Skin of body (tissue), 2 donors: ENCODE measurements around the gene GYG2. TPM values are rescaled to one million over a fixed set of nuclear protein-coding genes. Genes with fewer than 3 reads are reported as not detected.
"Not testable (repeated sequence)": the region's sequence is repeated elsewhere in the genome, so short reads cannot be mapped to it uniquely, and the experiment has no call there.

Experiments used
- DNase-seq: peaks from one replicate; lab custom pipeline; 2025; lab: John Stamatoyannopoulos, UW
- total RNA-seq: library from RNA; depleted of rRNA; stranded (reverse); fragments of >200 nt; gene quantifications from one replicate; pipeline ENCODE4 v1.2.3, GENCODE V29; 2014

Gene GYG2
- total RNA-seq, 1 donor from 2014 or later = 10.7 TPM

GRCh38 chrX:2812161-2812907, 16.4 kb upstream of the GYG2 start:
- not testable (repeated sequence) for DNase-seq

- DNase-seq = no peak
Observed at GRCh38 chrX:2817036-2817435, 11.7 kb upstream of the GYG2 start.

- DNase-seq = no peak
Observed at GRCh38 chrX:2819345-2820135, 9.2 kb upstream of the GYG2 start.

GRCh38 chrX:2820136-2820771, 8.5 kb upstream of the GYG2 start:
- DNase-seq = no peak

GRCh38 chrX:2823795-2824386, 4.8 kb upstream of the GYG2 start:
- no peak for DNase-seq

GRCh38 chrX:2824886-2825285, 3.8 kb upstream of the GYG2 start:
- no peak for DNase-seq

- no peak for DNase-seq
Observed at GRCh38 chrX:2828959-2829411, 255 bp downstream of the GYG2 start.

GRCh38 chrX:2829469-2830246, 928 bp downstream of the GYG2 start:
- DNase-seq = no peak

- no peak for DNase-seq
Observed at GRCh38 chrX:2831471-2832228, 2.9 kb downstream of the GYG2 start.

GRCh38 chrX:2837961-2838360, 9.2 kb downstream of the GYG2 start:
- DNase-seq = no peak

- DNase-seq = no peak
Observed at GRCh38 chrX:2840961-2841360, 12.2 kb downstream of the GYG2 start.

GRCh38 chrX:2841537-2841936, 12.8 kb downstream of the GYG2 start:
- DNase-seq = no peak

GRCh38 chrX:2846992-2847391, 18.3 kb downstream of the GYG2 start:
- no peak for DNase-seq

GRCh38 chrX:2848871-2849301, 20.2 kb downstream of the GYG2 start:
- DNase-seq = no peak

GRCh38 chrX:2854918-2855317, 26.2 kb downstream of the GYG2 start:
- no peak for DNase-seq

GRCh38 chrX:2855761-2856160, 27.0 kb downstream of the GYG2 start:
- DNase-seq = no peak

GRCh38 chrX:2857566-2857965, 28.8 kb downstream of the GYG2 start:
- no peak for DNase-seq

- no peak for DNase-seq
Observed at GRCh38 chrX:2859197-2859797, 30.6 kb downstream of the GYG2 start.

GRCh38 chrX:2862404-2862803, 33.7 kb downstream of the GYG2 start:
- DNase-seq = no peak

GRCh38 chrX:2863646-2864045, 34.9 kb downstream of the GYG2 start:
- DNase-seq = no peak
